Measurements from ENCODE around the gene IGF2BP1. TPM values are rescaled to one million over a fixed set of nuclear protein-coding genes. Genes with fewer than 3 reads are reported as not detected.

IGF2BP1 gene
- total RNA-seq, 1 experiment from 2014 or later, result 1.3 TPM

DNA sequence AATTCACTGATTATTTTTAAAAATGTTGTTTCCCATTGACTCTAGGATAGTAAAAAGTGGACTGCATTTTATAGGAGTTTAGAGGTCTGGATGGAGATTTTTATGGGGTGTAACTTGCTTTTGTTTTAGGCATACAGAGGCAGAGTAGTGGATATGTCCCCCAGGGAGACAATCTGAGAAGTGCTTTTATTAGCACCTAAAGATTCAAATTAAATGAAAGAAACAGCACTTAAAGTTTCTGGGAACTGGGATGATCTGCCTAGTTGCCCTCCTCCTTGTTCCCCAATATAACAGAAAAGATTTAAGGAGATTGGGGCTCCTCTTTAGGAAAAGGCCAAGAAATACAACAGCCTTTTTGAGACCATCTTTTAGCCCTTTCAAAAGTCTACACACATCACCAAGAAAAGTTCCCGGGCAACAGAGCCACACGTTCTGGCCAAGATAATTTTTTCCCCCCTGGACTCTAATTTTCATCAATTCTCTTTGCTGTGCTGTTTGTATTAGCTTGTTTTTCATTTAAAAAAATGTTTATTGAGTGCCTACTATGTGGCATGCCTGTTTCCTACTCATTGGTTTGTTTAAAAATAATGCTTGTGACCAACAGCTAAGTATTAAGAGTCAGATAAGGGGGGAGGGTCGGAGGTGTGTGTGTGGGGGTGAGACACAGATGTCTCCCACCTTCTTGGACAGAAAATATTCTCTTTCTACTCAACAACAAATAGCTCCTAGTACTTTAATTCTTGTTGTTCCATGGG, 2.5 kb upstream of the IGF2BP1 start:
- Histone ChIP-seq H4K20me1 (ENCODE audit: low read length) (no peaks in the 10 kb centered on the region), H3K27ac (ENCODE audit: low read length) (no peak overlapping the region)
- CTCF ChIA-PET, result interaction anchor here (0.6 to 1.0 kb wide), 2 partner anchors 38 to 448 kb away, joined by 3 to 4 read pairs; no protein-coding TSS in a partner anchor

DNA sequence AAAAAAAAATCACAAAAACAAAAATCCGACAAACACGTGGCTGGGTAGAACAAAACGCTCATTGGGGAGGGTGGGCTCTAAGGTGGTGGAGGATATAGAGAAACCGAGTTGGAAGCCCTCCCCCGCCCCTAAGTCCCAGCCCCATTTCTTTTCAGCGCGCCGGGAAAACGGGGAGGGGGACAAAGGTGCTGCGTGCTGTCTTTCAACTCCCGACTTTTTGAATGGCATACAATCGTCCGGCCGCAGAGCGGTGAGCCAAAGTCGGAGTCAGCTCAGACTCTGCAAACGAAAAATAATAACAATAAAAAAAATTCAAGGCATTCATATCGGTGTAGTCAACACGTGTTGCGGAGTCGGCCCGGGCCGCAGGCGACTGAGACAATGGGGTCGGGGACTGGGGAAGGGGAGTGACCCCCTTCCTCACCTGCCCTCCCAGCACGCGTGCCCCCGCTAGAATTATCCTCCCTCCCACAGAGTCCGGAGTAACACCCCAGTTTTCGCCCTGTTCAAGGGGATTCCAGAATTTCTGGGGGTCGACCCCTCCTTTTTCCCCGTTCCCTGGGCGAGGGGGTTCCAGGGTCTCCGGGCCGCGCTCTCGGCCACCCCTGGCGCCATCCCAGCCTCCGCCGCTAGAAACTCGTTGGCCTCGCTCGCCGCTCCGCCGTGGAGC, 1.7 kb upstream of the IGF2BP1 start:
- H2AFZ ChIP-seq (ENCODE audit: low read length), result no peak overlapping the region
- no peak overlapping the region for H3K27ac ChIP-seq (ENCODE audit: low read length)
- H3K27me3 ChIP-seq (ENCODE audit: low read length), result peaks cover 93% of the 10 kb centered on the region
- H3K4me2 ChIP-seq (ENCODE audit: low read length), result no peak overlapping the region
- intact Hi-C loops (cut with micrococcal nuclease), result no loop called here
- no peaks in the 10 kb centered on the region for H3K79me2 ChIP-seq (ENCODE audit: low read length)
- H3K9me3 ChIP-seq (ENCODE audit: low read length), result no peaks in the 10 kb centered on the region
- ChIA-PET POLR2A (ENCODE audit: unreplicated experiment) (no interaction called here), CTCF (interaction anchor here (1.0 kb wide), 1 partner anchor 37 kb away, joined by 3 read pairs; no protein-coding TSS in a partner anchor)
- DNase-seq (no peak), ATAC-seq (no peak)
- H3F3A ChIP-seq (ENCODE audit: low read length, unreplicated experiment), result no peaks in the 10 kb centered on the region
- no peaks in the 10 kb centered on the region for H4K20me1 ChIP-seq (ENCODE audit: low read length)
- no peaks in the 10 kb centered on the region for H3K9me2 ChIP-seq (replicated peaks; ENCODE audit: low read length)
- TF ChIP-seq EZH2phosphoT487 (IDR thresholded peaks at IDR 0.05; ENCODE audit: borderline replicate concordance, low read length), result no peak
- TF ChIP-seq, protein P1, sequence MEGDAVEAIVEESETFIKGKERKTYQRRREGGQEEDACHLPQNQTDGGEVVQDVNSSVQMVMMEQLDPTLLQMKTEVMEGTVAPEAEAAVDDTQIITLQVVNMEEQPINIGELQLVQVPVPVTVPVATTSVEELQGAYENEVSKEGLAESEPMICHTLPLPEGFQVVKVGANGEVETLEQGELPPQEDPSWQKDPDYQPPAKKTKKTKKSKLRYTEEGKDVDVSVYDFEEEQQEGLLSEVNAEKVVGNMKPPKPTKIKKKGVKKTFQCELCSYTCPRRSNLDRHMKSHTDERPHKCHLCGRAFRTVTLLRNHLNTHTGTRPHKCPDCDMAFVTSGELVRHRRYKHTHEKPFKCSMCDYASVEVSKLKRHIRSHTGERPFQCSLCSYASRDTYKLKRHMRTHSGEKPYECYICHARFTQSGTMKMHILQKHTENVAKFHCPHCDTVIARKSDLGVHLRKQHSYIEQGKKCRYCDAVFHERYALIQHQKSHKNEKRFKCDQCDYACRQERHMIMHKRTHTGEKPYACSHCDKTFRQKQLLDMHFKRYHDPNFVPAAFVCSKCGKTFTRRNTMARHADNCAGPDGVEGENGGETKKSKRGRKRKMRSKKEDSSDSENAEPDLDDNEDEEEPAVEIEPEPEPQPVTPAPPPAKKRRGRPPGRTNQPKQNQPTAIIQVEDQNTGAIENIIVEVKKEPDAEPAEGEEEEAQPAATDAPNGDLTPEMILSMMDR (conservative IDR thresholded peaks at IDR 0.05; ENCODE audit: low read depth, low read length), result no peak
- H3K9ac ChIP-seq (ENCODE audit: low read length), result no peak overlapping the region
- no TSS peak for BruUV-seq (replicated peaks)
- no peaks in the 10 kb centered on the region for H3K4me1 ChIP-seq (ENCODE audit: insufficient read depth, low read length)
- H3K4me3 ChIP-seq (ENCODE audit: low read length), result no peak overlapping the region
- no peaks in the 10 kb centered on the region for H3K36me3 ChIP-seq (ENCODE audit: low read depth, low read length)

More for the DNA sequence above, 2.5 kb upstream of the IGF2BP1 start:
- H3K4me3 ChIP-seq (ENCODE audit: low read length), result no peak overlapping the region
- H3K4me1 ChIP-seq (ENCODE audit: insufficient read depth, low read length), result no peaks in the 10 kb centered on the region
- H2AFZ ChIP-seq (ENCODE audit: low read length), result no peak overlapping the region
- H3K4me2 ChIP-seq (ENCODE audit: low read length), result no peak overlapping the region
- no peak overlapping the region for H3K9ac ChIP-seq (ENCODE audit: low read length)
- H3K36me3 ChIP-seq (ENCODE audit: low read depth, low read length), result no peaks in the 10 kb centered on the region
- POLR2A ChIA-PET (ENCODE audit: unreplicated experiment), result no interaction called here
- peaks cover 93% of the 10 kb centered on the region for H3K27me3 ChIP-seq (ENCODE audit: low read length)
- BruUV-seq (replicated peaks), result no TSS peak
- no peaks in the 10 kb centered on the region for H3K9me3 ChIP-seq (ENCODE audit: low read length)
- no peak for ATAC-seq
- no peaks in the 10 kb centered on the region for H3F3A ChIP-seq (ENCODE audit: low read length, unreplicated experiment)
- DNase-seq, result no peak
- no peaks in the 10 kb centered on the region for H3K9me2 ChIP-seq (replicated peaks; ENCODE audit: low read length)
- no peaks in the 10 kb centered on the region for H3K79me2 ChIP-seq (ENCODE audit: low read length)
- TF ChIP-seq EZH2phosphoT487 (IDR thresholded peaks at IDR 0.05; ENCODE audit: borderline replicate concordance, low read length) (no peak), EZH2 (IDR thresholded peaks at IDR 0.05; ENCODE audit: low read length, unreplicated experiment) (no peak)
- TF ChIP-seq, protein P1 (conservative IDR thresholded peaks at IDR 0.05; ENCODE audit: low read depth, low read length), result no peak
- intact Hi-C loops (cut with micrococcal nuclease), result no loop called here
